AG04450 (cell line): ENCODE data around the gene ZNF266. TPM values are rescaled to one million over a fixed set of nuclear protein-coding genes. Genes with fewer than 3 reads are reported as not detected.

ENCODE experiments used
- CTCF ChIA-PET: fragments of 300-600, 350-600 bp; formaldehyde crosslinking; extraction: SDS; loops from one replicate; lab custom pipeline; 2022; ENCODE audit warnings: antibody characterized with exemption, inconsistent platforms; lab: Charles Lee
- POLR2A ChIA-PET: fragments of 350-600 bp; formaldehyde crosslinking; extraction: SDS; loops from one replicate; lab custom pipeline; 2021; ENCODE audit warnings: antibody characterized with exemption, inconsistent platforms; lab: Yijun Ruan, JAX
- DNase-seq: peaks from one replicate; pipeline ENCODE4 v3.0.0-alpha.2; 2011; ENCODE audit warnings: low read depth, low spot score
- H3K27ac ChIP-seq: one replicate; pipeline ENCODE4 v1.5.1; 2012; ENCODE audit warnings: low read depth, low read length, control low read depth
- H3K27me3 ChIP-seq: one replicate; pipeline ENCODE4 v1.6.0; 2012; ENCODE audit warnings: low read length; ENCODE audit not compliant: control insufficient read depth, insufficient read depth
- H3K4me3 ChIP-seq: 2 replicates; pipeline ENCODE4 v1.5.1; 2011; ENCODE audit warnings: mild to moderate bottlenecking, low read depth, low read length, control low read depth
- H3K9me3 ChIP-seq: 2 replicates; pipeline ENCODE4 v1.5.1; 2012; ENCODE audit warnings: low read length; ENCODE audit not compliant: control insufficient read depth, insufficient read depth
- CTCF ChIP-seq: IDR thresholded peaks from 2 replicates; pipeline ENCODE4 v1.5.1; 2011; ENCODE audit warnings: low read depth, low read length, control low read depth, inconsistent platforms
- polyA minus RNA-seq: library from RNA; depleted of rRNA, polyadenylated mRNA; stranded (reverse); fragments of >200 nt; gene quantifications from 2 replicates; pipeline ENCODE4 v1.2.3, GENCODE V29; 2011; rRNA and poly(A)+ RNA removed
- polyA plus RNA-seq: library from polyadenylated mRNA; depleted of rRNA; stranded (reverse); fragments of >200 nt; gene quantifications from 2 replicates; pipeline ENCODE4 v1.2.3, GENCODE V29; 2011; rRNA removed

ZNF266 gene
- polyA plus RNA-seq (21.3 and 29.0 TPM in 2 replicates), polyA minus RNA-seq (7.8 and 11.3 TPM in 2 replicates)

- peak; percentile 76 for TF ChIP-seq CTCF
- CTCF ChIA-PET: interaction anchor here (0.7 to 1.7 kb wide), 6 partner anchors 10 to 151 kb away, joined by 3 to 8 read pairs (median 4); no protein-coding TSS in a partner anchor
- peak; percentile 74 for DNase-seq
- peak within 1 kb of the TSS; percentile 89 for H3K27ac ChIP-seq
- H3K4me3 ChIP-seq: peak within 1 kb of the TSS; percentile 72
- POLR2A ChIA-PET: interaction anchor here (1.3 kb wide), 1 partner anchor 28 kb away, joined by 4 read pairs; no protein-coding TSS in a partner anchor
- peaks cover 19% of the 10 kb centered on the region for H3K9me3 ChIP-seq
- H3K27me3 ChIP-seq: no peaks in the 10 kb centered on the region
Measured at GRCh38 chr19:9435279-9436268, at the start of gene ZNF266. ZNF266 (minus strand) TSS chr19:9435573; CDS start chr19:9420089, 15,484 bp downstream.

GRCh38 chr19:9485140-9485539 is 49.8 kb upstream of the ZNF266 start:
- Histone ChIP-seq H3K27ac (no peak overlapping the region), H3K4me3 (no peak overlapping the region), H3K27me3 (no peaks in the 10 kb centered on the region), H3K9me3 (peaks cover 45% of the 10 kb centered on the region)
- DNase-seq: no peak
- POLR2A ChIA-PET: interaction anchor here (0.7 kb wide), 1 partner anchor 185 kb away, joined by 4 read pairs; no protein-coding TSS in a partner anchor
- CTCF ChIA-PET: interaction anchor here (0.7 kb wide), 1 partner anchor 16 kb away, joined by 4 read pairs; no protein-coding TSS in a partner anchor
- no peak for TF ChIP-seq CTCF

GRCh38 chr19:9474975-9475374 is 39.6 kb upstream of the ZNF266 start:
- DNase-seq: no peak
- CTCF ChIA-PET: no interaction called here
- Histone ChIP-seq H3K9me3 (peaks cover 18% of the 10 kb centered on the region), H3K27me3 (no peaks in the 10 kb centered on the region), H3K27ac (no peak overlapping the region), H3K4me3 (no peak overlapping the region)
- no peak for TF ChIP-seq CTCF
- POLR2A ChIA-PET: no interaction called here

GRCh38 chr19:9467161-9467560 is 31.8 kb upstream of the ZNF266 start:
- no peaks in the 10 kb centered on the region for H3K27me3 ChIP-seq
- no peak overlapping the region for H3K4me3 ChIP-seq
- no peak overlapping the region for H3K27ac ChIP-seq
- H3K9me3 ChIP-seq: peaks cover 29% of the 10 kb centered on the region
- POLR2A ChIA-PET: no interaction called here
- CTCF ChIA-PET: no interaction called here
- no peak for TF ChIP-seq CTCF
- DNase-seq: no peak

GRCh38 chr19:9461938-9462337 is 26.6 kb upstream of the ZNF266 start:
- DNase-seq: no peak
- Histone ChIP-seq H3K9me3 (peaks cover 33% of the 10 kb centered on the region), H3K27me3 (no peaks in the 10 kb centered on the region), H3K4me3 (no peak overlapping the region), H3K27ac (no peak overlapping the region)
- ChIA-PET POLR2A (no interaction called here), CTCF (no interaction called here)
- TF ChIP-seq CTCF: no peak
